Renal cortical epithelial cell (primary cell): Measurements from ENCODE around the gene PIGO. TPM values are rescaled to one million over a fixed set of nuclear protein-coding genes. Genes with fewer than 3 reads are reported as not detected.

Experiments
- total RNA-seq: library from RNA; depleted of rRNA; stranded (reverse); fragments of >200 nt; gene quantifications from 2 replicates; pipeline ENCODE4 v1.2.3, GENCODE V29; 2014

Gene PIGO
- total RNA-seq, 1 donor from 2014 or later: 30.6 TPM

Other genes with a start within 250 kb of the PIGO start
- under 0.01 TPM in 1 of 2 replicates, not detected in the other for gene PHF24, start 138.3 kb downstream of the PIGO start, total RNA-seq
- 8.7 and 13.4 TPM in 2 replicates for gene DNAJB5, start 106.8 kb downstream of the PIGO start, total RNA-seq
- 396 and 420 TPM in 2 replicates for gene VCP, start 24.0 kb downstream of the PIGO start, total RNA-seq
- gene FANCG, start 16.6 kb downstream of the PIGO start, total RNA-seq: 6.7 and 13.0 TPM in 2 replicates
- gene STOML2, start 6.5 kb upstream of the PIGO start, total RNA-seq: 128 and 235 TPM in 2 replicates
- 32.1 and 36.9 TPM in 2 replicates for gene ATOSB, start 19.3 kb upstream of the PIGO start, total RNA-seq
- gene UNC13B, start 65.4 kb upstream of the PIGO start, total RNA-seq: 32.0 and 52.7 TPM in 2 replicates